Measurements from ENCODE around the gene CACNB2.

GRCh38 chr10:18400201-18400905 is 260.1 kb downstream of the CACNB2 start:
- TF ChIP-seq CTCF (IDR thresholded peaks at IDR 0.05): no peak
- no peak for TF ChIP-seq POLR2A (IDR thresholded peaks at IDR 0.05)
